Kidney epithelial cell (primary cell): Measurements from ENCODE around the gene TMCC2. TPM values are rescaled to one million over a fixed set of nuclear protein-coding genes. Genes with fewer than 3 reads are reported as not detected.

Source experiments
- DNase-seq: peaks from one replicate; pipeline ENCODE4 v3.0.0-alpha.2; 2010; ENCODE audit warnings: low read depth
- H3K27me3 ChIP-seq: 2 replicates; pipeline ENCODE4 v1.6.0; 2011; ENCODE audit warnings: low read length; ENCODE audit not compliant: control insufficient read depth, insufficient read depth
- H3K36me3 ChIP-seq: 2 replicates; pipeline ENCODE4 v1.5.1; 2011; ENCODE audit warnings: low read length; ENCODE audit not compliant: control insufficient read depth, insufficient read depth
- H3K4me3 ChIP-seq: 2 replicates; pipeline ENCODE4 v1.5.1; 2011; ENCODE audit warnings: low read depth, mild to moderate bottlenecking, control low read depth, low read length
- CTCF ChIP-seq: IDR thresholded peaks from 2 replicates; pipeline ENCODE4 v1.5.1; 2011; ENCODE audit warnings: mild to moderate bottlenecking, moderate library complexity, low read length, control low read depth, inconsistent platforms; ENCODE audit not compliant: insufficient read depth, poor library complexity, severe bottlenecking
- total RNA-seq: library from RNA; depleted of rRNA; stranded (reverse); fragments of >200 nt; gene quantifications from 2 replicates; pipeline ENCODE4 v1.2.3, GENCODE V29; 2015

Gene TMCC2
- total RNA-seq, 1 donor from 2014 or later = 12.7 TPM

- no peak for DNase-seq
These were observed 10.3 kb upstream of the TMCC2 start for GRCh38 chr1:205217418-205217817.

GRCh38 chr1:205220421-205220820 is 7.3 kb upstream of the TMCC2 start:
- Histone ChIP-seq H3K4me3 (no peak overlapping the region), H3K27me3 (no peaks in the 10 kb centered on the region), H3K36me3 (no peaks in the 10 kb centered on the region)
- TF ChIP-seq CTCF = no peak
- no peak for DNase-seq

More at GRCh38 chr1:205217418-205217817, 10.3 kb upstream of the TMCC2 start:
- Histone ChIP-seq H3K36me3 (no peaks in the 10 kb centered on the region), H3K4me3 (no peak overlapping the region), H3K27me3 (no peaks in the 10 kb centered on the region)
- no peak for TF ChIP-seq CTCF

- TF ChIP-seq CTCF = no peak
These were observed 3.0 kb upstream of the TMCC2 start for GRCh38 chr1:205224736-205225135.

GRCh38 chr1:205225901-205226765 is 1.6 kb upstream of the TMCC2 start:
- no peak for DNase-seq
- peaks cover 3% of the 10 kb centered on the region for H3K27me3 ChIP-seq
- no peaks in the 10 kb centered on the region for H3K36me3 ChIP-seq
- no peak for TF ChIP-seq CTCF
- no peak overlapping the region for H3K4me3 ChIP-seq

More at GRCh38 chr1:205224736-205225135, 3.0 kb upstream of the TMCC2 start:
- DNase-seq = no peak
- Histone ChIP-seq H3K36me3 (no peaks in the 10 kb centered on the region), H3K27me3 (peaks cover 3% of the 10 kb centered on the region), H3K4me3 (no peak overlapping the region)

GRCh38 chr1:205226868-205227583 is 720 bp upstream of the TMCC2 start:
- no peak for DNase-seq
- TF ChIP-seq CTCF = no peak
- H3K27me3 ChIP-seq = peaks cover 3% of the 10 kb centered on the region
- peak overlapping the region; percentile 65 for H3K4me3 ChIP-seq
- no peaks in the 10 kb centered on the region for H3K36me3 ChIP-seq
